ENCODE data around the gene PAX3.

The PAX3 gene

DNA sequence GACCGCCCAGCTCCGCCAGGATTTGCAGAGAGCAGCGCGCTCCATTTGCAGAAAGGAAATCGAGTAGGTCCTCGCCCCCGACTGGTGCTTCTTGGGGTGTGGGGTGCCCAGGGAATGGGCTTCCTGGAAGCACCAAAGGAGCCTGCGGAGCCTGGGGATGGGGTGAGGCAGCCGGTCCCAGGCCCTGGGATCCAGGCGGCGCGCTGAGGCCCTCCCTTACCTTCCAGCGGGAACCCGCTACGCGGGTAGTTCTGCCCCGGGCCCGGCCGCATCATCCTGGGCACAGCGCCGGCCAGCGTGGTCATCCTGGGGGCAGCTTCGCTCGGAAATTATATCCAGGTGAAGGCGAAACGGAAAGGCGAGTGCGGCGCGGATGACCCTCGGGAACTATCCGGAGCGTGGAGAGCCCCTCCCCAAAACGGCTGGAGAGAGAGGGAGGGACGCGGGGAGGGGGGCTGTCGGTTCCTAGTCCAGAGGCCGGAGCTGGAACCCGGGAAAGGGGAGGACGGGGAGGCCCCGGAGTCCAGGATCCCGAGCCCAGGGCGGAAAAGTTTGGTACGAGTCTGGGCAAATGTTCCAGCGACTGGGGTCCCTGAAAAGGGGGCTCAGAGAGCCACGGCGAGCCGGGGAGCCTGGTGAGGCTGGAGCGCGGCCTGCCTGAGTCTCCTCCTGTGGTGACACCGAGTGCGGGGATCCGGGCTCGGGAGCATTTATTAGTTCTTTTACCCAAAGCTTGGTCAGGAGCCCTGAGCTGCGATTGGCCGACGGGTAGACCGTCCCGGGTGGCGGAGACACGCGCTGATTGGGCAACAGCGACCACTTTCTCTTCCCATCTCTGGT, at the start of gene PAX3:
Gene PAX3 (minus strand): TSS at position 688 of the 840 bp plus-strand sequence. CDS start 383 bp downstream, at position 305.
- DNase-seq (ENCODE audit: low read depth in 2 of 2) = no peak
- H3K4me3 ChIP-seq (replicated peaks in 1 of 2; ENCODE audit: low read depth in 2 of 2, low read length in 2 of 2) = peak within 1 kb of the TSS in 1 of 2 donors; percentile 11
- TF ChIP-seq, protein P1, sequence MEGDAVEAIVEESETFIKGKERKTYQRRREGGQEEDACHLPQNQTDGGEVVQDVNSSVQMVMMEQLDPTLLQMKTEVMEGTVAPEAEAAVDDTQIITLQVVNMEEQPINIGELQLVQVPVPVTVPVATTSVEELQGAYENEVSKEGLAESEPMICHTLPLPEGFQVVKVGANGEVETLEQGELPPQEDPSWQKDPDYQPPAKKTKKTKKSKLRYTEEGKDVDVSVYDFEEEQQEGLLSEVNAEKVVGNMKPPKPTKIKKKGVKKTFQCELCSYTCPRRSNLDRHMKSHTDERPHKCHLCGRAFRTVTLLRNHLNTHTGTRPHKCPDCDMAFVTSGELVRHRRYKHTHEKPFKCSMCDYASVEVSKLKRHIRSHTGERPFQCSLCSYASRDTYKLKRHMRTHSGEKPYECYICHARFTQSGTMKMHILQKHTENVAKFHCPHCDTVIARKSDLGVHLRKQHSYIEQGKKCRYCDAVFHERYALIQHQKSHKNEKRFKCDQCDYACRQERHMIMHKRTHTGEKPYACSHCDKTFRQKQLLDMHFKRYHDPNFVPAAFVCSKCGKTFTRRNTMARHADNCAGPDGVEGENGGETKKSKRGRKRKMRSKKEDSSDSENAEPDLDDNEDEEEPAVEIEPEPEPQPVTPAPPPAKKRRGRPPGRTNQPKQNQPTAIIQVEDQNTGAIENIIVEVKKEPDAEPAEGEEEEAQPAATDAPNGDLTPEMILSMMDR (IDR thresholded peaks at IDR 0.05; ENCODE audit: low read depth, low read length) = no peak

DNA sequence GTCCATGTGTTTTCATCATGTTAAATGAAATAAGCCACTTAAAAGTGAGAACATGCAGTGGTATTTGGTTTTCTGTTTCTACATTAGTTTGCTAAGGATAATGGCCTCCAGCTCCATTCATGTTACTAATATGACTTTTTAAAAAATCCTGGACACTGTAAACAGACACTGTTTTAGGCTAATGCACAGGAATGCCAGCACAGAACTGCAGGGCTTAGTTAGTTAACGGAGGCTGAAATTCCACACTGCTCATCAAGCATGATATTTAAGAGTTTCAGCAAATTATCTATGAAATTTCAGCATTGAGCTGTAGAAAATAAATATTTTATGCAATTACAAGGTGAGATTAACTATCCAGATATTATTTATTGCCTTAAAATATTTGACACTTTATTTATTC, 42.5 kb upstream of the PAX3 start:
- H3K4me3 ChIP-seq (replicated peaks in 1 of 2; ENCODE audit: low read depth in 2 of 2, low read length in 2 of 2) = no peak overlapping the region
- no peak for DNase-seq (ENCODE audit: low read depth in 2 of 2)
- TF ChIP-seq, protein P1 (IDR thresholded peaks at IDR 0.05; ENCODE audit: low read depth, low read length) = no peak

DNA sequence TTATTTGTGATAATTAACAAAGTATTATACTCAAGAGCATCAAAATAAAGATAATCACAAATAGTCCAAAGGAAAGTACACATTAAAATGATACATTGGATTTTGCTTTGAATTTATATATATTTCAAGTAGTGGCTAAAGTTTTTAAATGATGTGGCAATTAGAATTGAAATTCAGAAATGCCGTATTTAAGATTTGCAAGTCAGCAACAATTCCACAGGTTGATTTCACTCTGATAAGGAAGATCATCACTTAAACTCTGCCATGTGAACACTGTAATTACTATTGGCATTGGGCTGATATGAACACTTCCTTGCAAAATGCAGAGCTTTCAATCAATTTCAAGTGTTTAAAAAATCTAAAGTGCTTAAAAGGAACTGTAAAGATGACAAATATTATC, 39.6 kb upstream of the PAX3 start:
- TF ChIP-seq, protein P1 (IDR thresholded peaks at IDR 0.05; ENCODE audit: low read depth, low read length) = no peak
- H3K4me3 ChIP-seq (replicated peaks in 1 of 2; ENCODE audit: low read depth in 2 of 2, low read length in 2 of 2) = no peak overlapping the region

DNA sequence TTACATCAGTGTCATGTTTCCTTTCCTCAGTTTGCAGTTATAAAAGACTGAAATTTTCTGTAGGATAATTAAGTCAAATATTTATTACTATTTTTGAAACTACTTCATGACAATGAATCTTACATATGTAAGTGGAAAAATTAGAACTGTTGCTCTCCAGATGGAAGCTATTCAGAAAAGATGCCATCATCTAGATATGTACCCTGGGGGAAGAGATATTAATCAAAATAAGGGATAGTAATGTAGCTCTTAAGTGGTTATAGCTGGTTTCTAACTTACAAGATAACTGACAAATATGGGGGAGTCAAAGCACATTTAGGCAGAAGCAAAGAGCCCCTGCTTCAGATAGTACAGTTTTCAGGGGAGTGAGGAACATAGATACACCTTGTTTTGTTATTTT, 38.1 kb upstream of the PAX3 start:
- no peak overlapping the region for H3K4me3 ChIP-seq (replicated peaks in 1 of 2; ENCODE audit: low read depth in 2 of 2, low read length in 2 of 2)
- DNase-seq (ENCODE audit: low read depth in 2 of 2) = no peak
- TF ChIP-seq, protein P1 (IDR thresholded peaks at IDR 0.05; ENCODE audit: low read depth, low read length) = no peak

More for the DNA sequence above, 39.6 kb upstream of the PAX3 start:
- DNase-seq (ENCODE audit: low read depth in 2 of 2) = no peak

DNA sequence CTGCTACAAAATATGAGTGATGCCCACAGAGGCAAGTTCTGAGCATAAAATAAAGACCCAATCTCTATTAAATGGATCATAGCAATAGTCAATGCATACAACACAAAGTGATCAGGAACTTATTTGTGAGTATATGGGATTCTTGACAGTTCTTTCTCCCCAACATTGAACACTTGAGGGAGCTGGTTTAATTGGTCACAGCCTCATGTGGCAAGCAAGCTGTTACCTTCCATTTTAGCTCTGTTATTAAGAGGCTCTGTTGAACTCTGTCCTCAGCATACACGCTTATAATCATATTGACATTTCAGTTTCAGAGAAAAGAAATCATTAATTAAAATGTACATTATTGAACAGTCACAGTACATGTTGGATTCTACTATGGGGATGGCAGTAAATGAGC, 37.6 kb upstream of the PAX3 start:
- H3K4me3 ChIP-seq (replicated peaks in 1 of 2; ENCODE audit: low read depth in 2 of 2, low read length in 2 of 2) = no peak overlapping the region
- TF ChIP-seq, protein P1 (IDR thresholded peaks at IDR 0.05; ENCODE audit: low read depth, low read length) = no peak
- DNase-seq (ENCODE audit: low read depth in 2 of 2) = peak in 1 of 2 donors; percentile 4

DNA sequence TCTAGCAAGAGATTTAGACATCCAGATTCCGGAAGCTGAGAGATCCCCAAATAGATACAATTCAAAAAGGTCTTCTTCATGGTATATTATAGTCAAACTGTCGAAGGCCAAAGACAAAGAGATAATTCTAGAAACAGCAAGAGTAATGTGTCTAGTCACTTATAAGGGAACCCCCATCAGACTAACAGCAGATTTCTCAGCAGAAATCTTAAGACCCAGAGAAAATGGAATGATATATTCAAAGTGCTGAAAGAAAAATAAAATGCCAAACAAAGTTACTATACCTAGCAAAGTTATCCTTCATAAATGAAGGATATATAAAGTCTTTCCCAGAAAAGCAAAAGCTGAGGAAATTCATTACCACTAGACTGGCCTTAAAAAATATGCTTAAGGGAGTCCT, 36.1 kb upstream of the PAX3 start:
- DNase-seq (ENCODE audit: low read depth in 2 of 2) = no peak
- TF ChIP-seq, protein P1 (IDR thresholded peaks at IDR 0.05; ENCODE audit: low read depth, low read length) = no peak

More for the DNA sequence above, 36.1 kb upstream of the PAX3 start:
- H3K4me3 ChIP-seq (replicated peaks in 1 of 2; ENCODE audit: low read depth in 2 of 2, low read length in 2 of 2) = no peak overlapping the region
